K562 (cell line): ENCODE data around the gene CFDP1. TPM values are rescaled to one million over a fixed set of nuclear protein-coding genes. Genes with fewer than 3 reads are reported as not detected.
A peak's percentile ranks its signal among the peaks of the same experiment; 100 is the strongest.

Experiments used
- ATAC-seq: fragments of 200-7000 bp; cut with Tn5 transposase; 3 replicates; pipeline ENCODE4 v1.9.1; 2020; ENCODE audit warnings: moderate library complexity
- BruUV-seq: library from RNA; stranded (reverse); fragments of 400-500 nt; replicated peaks from 2 replicates; lab custom pipeline; 2021; lab: Mats Ljungman, UMichigan
- CTCF ChIA-PET: fragments of 300-600 bp; formaldehyde crosslinking; extraction: SDS; loops from one replicate; lab custom pipeline; 2021; ENCODE audit warnings: low intra/inter-chr PET ratio; lab: Yijun Ruan, JAX
- POLR2A ChIA-PET: fragments of 300-600, 350-650 bp; sonication (Branson Sonifier 250); formaldehyde crosslinking; extraction: SDS; loops from one replicate; lab custom pipeline; 2021; ENCODE audit warnings: antibody characterized with exemption, inconsistent platforms; lab: Yijun Ruan, JAX
- DNase-seq, 4 experiments: peaks; one replicate each; pipeline versions ENCODE4 v3.0.0 to v3.0.0-alpha.2; 2011 to 2018; ENCODE audit warnings: low spot score in 3 of 4, mixed read lengths in 3 of 4; ENCODE audit errors: extremely low read depth in 1 of 4
- FAIRE-seq: peaks from 2 replicates; lab custom pipeline; 2011; peaks lifted over from hg19 to GRCh38; lab: Jason Lieb, UNC
- H2AFZ ChIP-seq: 2 replicates; pipeline ENCODE4 v1.6.0; 2011; ENCODE audit warnings: low read depth, low read length, control low read depth, inconsistent platforms
- H3K27ac ChIP-seq: fragments of 200-600 bp; 3 replicates; pipeline ENCODE4 v1.8.0; 2011; ENCODE audit warnings: low read depth, mild to moderate bottlenecking, control low read depth, inconsistent platforms, low read length, moderate library complexity, mixed read lengths; ENCODE audit errors: extremely low read depth
- H3K27me3 ChIP-seq, 2 experiments: fragments of 300-600 bp in 1 of 2; 2 replicates in 1 of 2; 3 replicates in 1 of 2; pipeline versions ENCODE4 v1.6.0 to v1.8.0; 2011; ENCODE audit warnings: inconsistent platforms in 2 of 2, low read length in 2 of 2, mild to moderate bottlenecking in 1 of 2, mixed read lengths in 1 of 2, moderate library complexity in 1 of 2; ENCODE audit not compliant: control insufficient read depth in 2 of 2, insufficient read depth in 2 of 2
- H3K36me3 ChIP-seq: fragments of 300-600 bp; 3 replicates; pipeline ENCODE4 v1.8.0; 2011; ENCODE audit warnings: mild to moderate bottlenecking, low read length, inconsistent platforms; ENCODE audit not compliant: control insufficient read depth, insufficient read depth
- H3K4me1 ChIP-seq, 2 experiments: fragments of 200-600 bp in 1 of 2; replicated peaks in 1 of 2; 2 replicates in 1 of 2; 3 replicates in 1 of 2; pipeline versions ENCODE4 v1.5.1 to v1.8.0; 2011; ENCODE audit warnings: inconsistent platforms in 2 of 2, low read length in 2 of 2, mild to moderate bottlenecking in 1 of 2, mixed read lengths in 1 of 2, moderate library complexity in 1 of 2; ENCODE audit not compliant: control insufficient read depth in 2 of 2, insufficient read depth in 2 of 2
- H3K4me2 ChIP-seq: 2 replicates; pipeline ENCODE4 v1.6.1; 2011; ENCODE audit warnings: low read length, control low read depth, inconsistent platforms, mixed read lengths; ENCODE audit not compliant: insufficient read depth
- H3K4me3 ChIP-seq: fragments of 200-600 bp; sonication (generic), shearing (Covaris generic); 2 replicates; pipeline ENCODE4 v1.5.1; 2016; ENCODE audit warnings: control low read depth, inconsistent platforms
- H3K79me2 ChIP-seq: fragments of 200-600 bp; 3 replicates; pipeline ENCODE4 v1.8.0; 2011; ENCODE audit warnings: low read length, inconsistent platforms; ENCODE audit not compliant: control insufficient read depth, insufficient read depth
- H3K9ac ChIP-seq, 2 experiments: 2 replicates each; pipeline versions ENCODE4 v1.6.0 to v1.6.1; 2011; ENCODE audit warnings: low read depth in 2 of 2, low read length in 2 of 2, control low read depth in 1 of 2, inconsistent platforms in 1 of 2, mild to moderate bottlenecking in 1 of 2, mixed read lengths in 1 of 2; ENCODE audit not compliant: insufficient read depth in 1 of 2
- H3K9me1 ChIP-seq: one replicate; pipeline ENCODE4 v1.6.0; 2011; ENCODE audit warnings: inconsistent platforms, mild to moderate bottlenecking, low read length, moderate library complexity; ENCODE audit not compliant: control insufficient read depth, insufficient read depth
- H3K9me3 ChIP-seq: replicated peaks from 2 replicates; pipeline ENCODE4 v1.5.1; 2011; ENCODE audit warnings: low read depth, low read length, inconsistent platforms; ENCODE audit not compliant: control insufficient read depth, insufficient read depth
- H4K20me1 ChIP-seq: replicated peaks from 2 replicates; pipeline ENCODE4 v1.6.1; 2011; ENCODE audit warnings: low read length, inconsistent platforms, mixed read lengths; ENCODE audit not compliant: control insufficient read depth, insufficient read depth
- CEBPB ChIP-seq: fragments of 450-650 bp; IDR thresholded peaks from 2 replicates; pipeline ENCODE4 v1.6.1; 2016; ENCODE audit warnings: missing genetic modification characterization, missing compliant biosample characterization
- CHD1 ChIP-seq: fragments of 200-600 bp; sonication (generic); IDR thresholded peaks from one replicate; pipeline ENCODE4 v1.6.1; 2012; ENCODE audit warnings: mild to moderate bottlenecking, moderate library complexity, low read length, inconsistent platforms
- FOXM1 ChIP-seq, 2 experiments: fragments of 450-650 bp in 1 of 2; sonication (generic) in 1 of 2; formaldehyde crosslinking in 1 of 2; IDR thresholded peaks; 2 replicates each; pipeline versions ENCODE4 v1.6.1 to v1.9.0; 2017 to 2022; ENCODE audit warnings: low read depth in 2 of 2, mild to moderate bottlenecking in 2 of 2, missing genetic modification reagents in 1 of 2, moderate library complexity in 1 of 2
- FOXO4 ChIP-seq: fragments of 450-650 bp; formaldehyde crosslinking; IDR thresholded peaks from 2 replicates; pipeline ENCODE4 v1.4.0; 2020; ENCODE audit warnings: mild to moderate bottlenecking, moderate library complexity
- GATAD2B ChIP-seq: fragments of 450-650 bp; IDR thresholded peaks from 2 replicates; pipeline ENCODE4 v1.6.1; 2017; ENCODE audit warnings: mild to moderate bottlenecking, borderline replicate concordance
- KDM5B ChIP-seq: fragments of 200-600 bp; sonication (generic); IDR thresholded peaks from 2 replicates; pipeline ENCODE4 v1.6.1; 2012; ENCODE audit warnings: low read depth, mild to moderate bottlenecking, moderate library complexity, low read length, control low read depth, inconsistent platforms; ENCODE audit not compliant: insufficient replicate concordance
- SMAD4 ChIP-seq: fragments of 250-450 bp; sonication (Bioruptor Pico); conservative IDR thresholded peaks from 2 replicates; pipeline ENCODE4 v1.8.0; 2021; ENCODE audit warnings: inconsistent platforms, mild to moderate bottlenecking, moderate library complexity
- SP1 ChIP-seq: sonication (generic); formaldehyde crosslinking; IDR thresholded peaks from 2 replicates; pipeline ENCODE4 v1.8.1; 2022; ENCODE audit warnings: mild to moderate bottlenecking, missing genetic modification reagents
- ZNF780A ChIP-seq: fragments of 250-450 bp; sonication (Bioruptor Pico); IDR thresholded peaks from 2 replicates; pipeline ENCODE4 v1.5.0; 2021; ENCODE audit warnings: mild to moderate bottlenecking
- whole genome bisulfite sequencing: fragments of 100-300 bp; shearing (Covaris generic); methylation state at CpG from one replicate; pipeline ENCODE4 v1.1.6; 2016; ENCODE audit warnings: low coverage, mixed read lengths; ENCODE audit not compliant: insufficient coverage; ENCODE audit errors: missing lambda C conversion rate; 5-methylcytosine and 5-hydroxymethylcytosine counted together
- in situ Hi-C: fragments of 300-500 bp; cut with MboI; formaldehyde crosslinking; loops from 4 replicates; pipeline ENCODE4 v1.15.0; 2018; ENCODE audit warnings: inconsistent platforms, mixed read lengths
- intact Hi-C: fragments of 100-400 bp; cut with micrococcal nuclease; formaldehyde crosslinking; loops from 2 replicates; pipeline ENCODE4 v1.14.2; 2022
- polyA plus RNA-seq, 8 experiments: library from polyadenylated mRNA; depleted of rRNA in 4 of 8; stranded (reverse) in 5 of 8; unstranded in 3 of 8; fragments of >200 nt; fragmentation: Nextera tagmentation in 2 of 8; fragmentation: Illumina TruSeq in 1 of 8; extraction: Ambion mirVana in 2 of 8; extraction: Trizol in 1 of 8; gene quantifications; 2 replicates each; pipeline versions ENCODE4 v1.2.1 to v1.2.3, GENCODE V29; 2011 to 2014; ENCODE audit warnings: inconsistent platforms in 1 of 8, missing spikeins in 1 of 8
- total RNA-seq, 7 experiments: library from RNA; depleted of rRNA in 6 of 7; stranded (reverse); fragments of >200 nt in 6 of 7; fragmentation: Illumina TruSeq in 2 of 7; extraction: Trizol in 2 of 7; gene quantifications; 2 replicates each; pipeline versions ENCODE4 v1.2.1 to v1.2.3, GENCODE V29; 2011 to 2021; ENCODE audit warnings: low replicate concordance in 1 of 7
- TF ChIP-seq, protein P1 (sequence below): sonication (generic); formaldehyde crosslinking; IDR thresholded peaks from 2 replicates; pipeline ENCODE4 v1.9.0; 2022; ENCODE audit warnings: mild to moderate bottlenecking, missing genetic modification reagents
- TF ChIP-seq, protein P2 (sequence below): fragments of 250-450 bp; sonication (Bioruptor Pico); IDR thresholded peaks from 2 replicates; pipeline ENCODE4 v1.5.0; 2020; ENCODE audit warnings: mild to moderate bottlenecking, borderline replicate concordance
- TF ChIP-seq, protein P3 (sequence below): fragments of 250-450 bp; sonication (Bioruptor Pico); IDR thresholded peaks from 2 replicates; pipeline ENCODE4 v1.8.0; 2022; ENCODE audit warnings: inconsistent platforms

CFDP1 gene
- total and polyA plus RNA-seq, 9 of the 15 experiments (the other 6 are each of a cell fraction or from before 2014, with no cell fraction given), result 31.5 to 78.4 (median 61.7) TPM

DNA sequence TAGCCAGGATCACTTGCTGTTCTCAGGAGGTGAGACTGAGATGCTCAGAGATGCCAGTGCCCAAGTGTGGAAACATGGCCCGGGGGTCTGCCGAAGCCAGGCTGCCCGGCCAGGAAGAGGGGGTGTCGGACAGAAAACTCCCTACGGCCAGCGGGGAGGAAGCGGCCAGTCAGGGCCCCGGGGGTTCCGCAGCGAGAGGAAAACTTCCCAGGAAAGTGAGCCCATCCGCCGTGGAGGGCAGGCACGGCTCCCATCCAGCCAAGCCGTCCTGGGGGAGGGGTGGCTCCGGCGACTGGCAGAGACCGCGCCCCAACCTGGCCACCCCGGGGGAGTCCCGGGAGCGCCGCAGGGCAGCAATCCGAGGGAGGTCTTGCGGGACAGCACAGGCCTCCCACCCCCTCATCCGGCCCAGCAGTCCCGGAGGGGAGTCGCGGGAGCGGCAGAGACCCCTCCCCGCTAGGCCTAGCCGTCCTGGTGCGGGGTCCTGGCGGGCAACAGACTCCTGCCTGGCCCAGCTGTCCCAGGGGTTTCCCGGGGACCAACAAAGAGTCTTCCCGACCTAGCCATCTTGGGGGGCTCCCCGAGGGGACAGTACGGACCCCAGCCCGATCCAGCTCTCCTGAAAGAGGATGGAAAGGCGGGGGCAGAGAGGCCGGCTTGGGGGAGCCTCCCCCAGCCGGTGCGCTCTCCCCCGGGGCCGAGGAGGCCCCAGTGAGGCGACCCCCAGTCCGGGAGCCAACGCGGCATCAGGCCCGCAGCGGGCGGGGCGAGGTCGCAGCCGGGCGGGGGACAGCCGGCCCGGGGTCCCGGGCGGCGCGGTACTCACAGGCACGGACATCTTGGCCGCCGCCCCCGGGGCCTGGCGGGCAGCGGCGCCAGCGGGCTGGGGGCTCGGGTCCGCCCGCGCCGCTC lies 168.0 kb downstream of the CFDP1 start:
- Histone ChIP-seq H3K4me1 (peaks cover 4 to 55% of the 10 kb centered on the region in 2 experiments; a peak in 3 of 5 replicates), H2AFZ (peak overlapping the region; percentile 94), H3K4me3 (peak overlapping the region; percentile 91), H3K36me3 (no peaks in the 10 kb centered on the region), H3K79me2 (peaks cover 6% of the 10 kb centered on the region; the same call in 1 of the 3 replicates), H3K9me3 (no peaks in the 10 kb centered on the region), H3K27me3 (no peaks in the 10 kb centered on the region), H3K9me1 (no peaks in the 10 kb centered on the region), H4K20me1 (no peaks in the 10 kb centered on the region), H3K4me2 (peak overlapping the region; percentile 72), H3K27ac (peak overlapping the region; percentile 78), H3K9ac (peak overlapping the region; percentile 82 to 92)
- 18% methylated on average over 19 of the region's 74 CpGs for WGBS
- FAIRE-seq (no peak), DNase-seq (peak in 2 of 4 experiments; percentile 58), ATAC-seq (peak; percentile 35)
- ChIA-PET CTCF (interaction anchor here (0.7 kb wide), 1 partner anchor 351 kb away, joined by 3 read pairs; no protein-coding TSS in a partner anchor), POLR2A (interaction anchor here (1.6 kb wide), 1 partner anchor 16 kb away, joined by 5 read pairs; no protein-coding TSS in a partner anchor)
- BruUV-seq, result no TSS peak
- in situ Hi-C loops (no loop called here), intact Hi-C loops (no loop called here)
- TF ChIP-seq FOXO4 (no peak), KDM5B (peak; percentile 12), ZNF780A (no peak), CHD1 (peak; percentile 23), GATAD2B (peak; percentile 80; the same call in 1 of the 2 replicates), FOXM1 (IDR thresholded peaks at IDR 0.05; ENCODE audit: low read depth) (no peak), FOXM1 (CRISPR knock-in tag; IDR thresholded peaks at IDR 0.05; ENCODE audit: low read depth) (0 out of 2 replicates have a peak, but pooled peaks have one; percentile 62), CEBPB (tag) (no peak), SMAD4 (CRISPR knock-in tag) (peak; percentile 44; the same call in 1 of the 2 replicates), SP1 (CRISPR knock-in tag) (no peak)
- TF ChIP-seq, protein P1, sequence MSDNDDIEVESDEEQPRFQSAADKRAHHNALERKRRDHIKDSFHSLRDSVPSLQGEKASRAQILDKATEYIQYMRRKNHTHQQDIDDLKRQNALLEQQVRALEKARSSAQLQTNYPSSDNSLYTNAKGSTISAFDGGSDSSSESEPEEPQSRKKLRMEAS (CRISPR knock-in tag), result no peak
- TF ChIP-seq, protein P2, sequence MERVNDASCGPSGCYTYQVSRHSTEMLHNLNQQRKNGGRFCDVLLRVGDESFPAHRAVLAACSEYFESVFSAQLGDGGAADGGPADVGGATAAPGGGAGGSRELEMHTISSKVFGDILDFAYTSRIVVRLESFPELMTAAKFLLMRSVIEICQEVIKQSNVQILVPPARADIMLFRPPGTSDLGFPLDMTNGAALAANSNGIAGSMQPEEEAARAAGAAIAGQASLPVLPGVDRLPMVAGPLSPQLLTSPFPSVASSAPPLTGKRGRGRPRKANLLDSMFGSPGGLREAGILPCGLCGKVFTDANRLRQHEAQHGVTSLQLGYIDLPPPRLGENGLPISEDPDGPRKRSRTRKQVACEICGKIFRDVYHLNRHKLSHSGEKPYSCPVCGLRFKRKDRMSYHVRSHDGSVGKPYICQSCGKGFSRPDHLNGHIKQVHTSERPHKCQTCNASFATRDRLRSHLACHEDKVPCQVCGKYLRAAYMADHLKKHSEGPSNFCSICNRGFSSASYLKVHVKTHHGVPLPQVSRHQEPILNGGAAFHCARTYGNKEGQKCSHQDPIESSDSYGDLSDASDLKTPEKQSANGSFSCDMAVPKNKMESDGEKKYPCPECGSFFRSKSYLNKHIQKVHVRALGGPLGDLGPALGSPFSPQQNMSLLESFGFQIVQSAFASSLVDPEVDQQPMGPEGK (CRISPR knock-in tag), result no peak
- TF ChIP-seq, protein P3, sequence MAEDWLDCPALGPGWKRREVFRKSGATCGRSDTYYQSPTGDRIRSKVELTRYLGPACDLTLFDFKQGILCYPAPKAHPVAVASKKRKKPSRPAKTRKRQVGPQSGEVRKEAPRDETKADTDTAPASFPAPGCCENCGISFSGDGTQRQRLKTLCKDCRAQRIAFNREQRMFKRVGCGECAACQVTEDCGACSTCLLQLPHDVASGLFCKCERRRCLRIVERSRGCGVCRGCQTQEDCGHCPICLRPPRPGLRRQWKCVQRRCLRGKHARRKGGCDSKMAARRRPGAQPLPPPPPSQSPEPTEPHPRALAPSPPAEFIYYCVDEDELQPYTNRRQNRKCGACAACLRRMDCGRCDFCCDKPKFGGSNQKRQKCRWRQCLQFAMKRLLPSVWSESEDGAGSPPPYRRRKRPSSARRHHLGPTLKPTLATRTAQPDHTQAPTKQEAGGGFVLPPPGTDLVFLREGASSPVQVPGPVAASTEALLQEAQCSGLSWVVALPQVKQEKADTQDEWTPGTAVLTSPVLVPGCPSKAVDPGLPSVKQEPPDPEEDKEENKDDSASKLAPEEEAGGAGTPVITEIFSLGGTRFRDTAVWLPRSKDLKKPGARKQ (CRISPR knock-in tag), result no peak
